ENCODE data around the gene TRIM17.

- TF ChIP-seq POLR2A (IDR thresholded peaks at IDR 0.05), result no peak
- TF ChIP-seq CTCF (IDR thresholded peaks at IDR 0.05), result no peak
Measured at GRCh38 chr1:228413241-228414010, 3.2 kb downstream of the TRIM17 start.

Data from testis (tissue), 2 donors.